Panc1 (cell line): ENCODE measurements around the gene CNOT6L.

Experiments
- CTCF ChIP-seq: fragments of 450-650 bp; IDR thresholded peaks from 2 replicates; pipeline ENCODE4 v1.5.1; 2017; ENCODE audit warnings: mild to moderate bottlenecking
- POLR2AphosphoS5 ChIP-seq: IDR thresholded peaks from 2 replicates; pipeline ENCODE4 v1.6.1; 2012; ENCODE audit warnings: mild to moderate bottlenecking, low read depth, low read length, moderate library complexity
- TF ChIP-seq, protein P1 (sequence below), 2 experiments: IDR thresholded peaks; 2 replicates each; pipeline ENCODE4 v1.6.1; 2011 to 2012; ENCODE audit warnings: low read depth in 2 of 2, control low read depth in 1 of 2, low read length in 1 of 2, mild to moderate bottlenecking in 1 of 2, moderate library complexity in 1 of 2; ENCODE audit not compliant: insufficient read depth in 1 of 2

DNA sequence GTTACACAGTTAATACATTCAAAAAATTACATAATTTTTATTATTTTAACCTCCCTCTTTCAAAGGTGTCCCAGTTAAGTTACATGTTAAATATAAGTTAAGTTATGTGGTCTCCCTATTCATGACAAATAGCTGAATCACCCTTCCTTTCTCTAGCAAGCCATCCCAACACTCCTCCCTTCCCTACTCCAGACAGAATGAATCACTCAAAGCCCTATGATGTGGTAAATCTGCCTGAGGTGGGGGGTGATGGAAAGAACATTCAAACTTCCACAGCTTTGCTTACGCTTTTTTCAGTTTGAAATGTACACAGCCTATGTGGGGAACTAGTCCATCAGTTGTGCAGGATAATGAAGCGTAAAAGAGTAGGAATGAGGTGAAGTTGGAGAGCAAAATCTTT, 123.4 kb downstream of the CNOT6L start:
- TF ChIP-seq CTCF, result no peak
- TF ChIP-seq POLR2AphosphoS5, result no peak
- TF ChIP-seq, protein P1, sequence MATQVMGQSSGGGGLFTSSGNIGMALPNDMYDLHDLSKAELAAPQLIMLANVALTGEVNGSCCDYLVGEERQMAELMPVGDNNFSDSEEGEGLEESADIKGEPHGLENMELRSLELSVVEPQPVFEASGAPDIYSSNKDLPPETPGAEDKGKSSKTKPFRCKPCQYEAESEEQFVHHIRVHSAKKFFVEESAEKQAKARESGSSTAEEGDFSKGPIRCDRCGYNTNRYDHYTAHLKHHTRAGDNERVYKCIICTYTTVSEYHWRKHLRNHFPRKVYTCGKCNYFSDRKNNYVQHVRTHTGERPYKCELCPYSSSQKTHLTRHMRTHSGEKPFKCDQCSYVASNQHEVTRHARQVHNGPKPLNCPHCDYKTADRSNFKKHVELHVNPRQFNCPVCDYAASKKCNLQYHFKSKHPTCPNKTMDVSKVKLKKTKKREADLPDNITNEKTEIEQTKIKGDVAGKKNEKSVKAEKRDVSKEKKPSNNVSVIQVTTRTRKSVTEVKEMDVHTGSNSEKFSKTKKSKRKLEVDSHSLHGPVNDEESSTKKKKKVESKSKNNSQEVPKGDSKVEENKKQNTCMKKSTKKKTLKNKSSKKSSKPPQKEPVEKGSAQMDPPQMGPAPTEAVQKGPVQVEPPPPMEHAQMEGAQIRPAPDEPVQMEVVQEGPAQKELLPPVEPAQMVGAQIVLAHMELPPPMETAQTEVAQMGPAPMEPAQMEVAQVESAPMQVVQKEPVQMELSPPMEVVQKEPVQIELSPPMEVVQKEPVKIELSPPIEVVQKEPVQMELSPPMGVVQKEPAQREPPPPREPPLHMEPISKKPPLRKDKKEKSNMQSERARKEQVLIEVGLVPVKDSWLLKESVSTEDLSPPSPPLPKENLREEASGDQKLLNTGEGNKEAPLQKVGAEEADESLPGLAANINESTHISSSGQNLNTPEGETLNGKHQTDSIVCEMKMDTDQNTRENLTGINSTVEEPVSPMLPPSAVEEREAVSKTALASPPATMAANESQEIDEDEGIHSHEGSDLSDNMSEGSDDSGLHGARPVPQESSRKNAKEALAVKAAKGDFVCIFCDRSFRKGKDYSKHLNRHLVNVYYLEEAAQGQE (IDR thresholded peaks at IDR 0.05; ENCODE audit: insufficient read depth in 1 of 2, low read depth in 2 of 2, low read length in 1 of 2), result no peak
